Kidney capillary endothelial cell (primary cell): ENCODE measurements around the gene TEAD2.
"Not testable (repeated sequence)": the region's sequence is repeated elsewhere in the genome, so short reads cannot be mapped to it uniquely, and the experiment has no call there.

ENCODE experiments used
- DNase-seq: peaks from one replicate; pipeline ENCODE4 v3.0.0-alpha.2; 2018; ENCODE audit warnings: low spot score

The TEAD2 gene

DNA sequence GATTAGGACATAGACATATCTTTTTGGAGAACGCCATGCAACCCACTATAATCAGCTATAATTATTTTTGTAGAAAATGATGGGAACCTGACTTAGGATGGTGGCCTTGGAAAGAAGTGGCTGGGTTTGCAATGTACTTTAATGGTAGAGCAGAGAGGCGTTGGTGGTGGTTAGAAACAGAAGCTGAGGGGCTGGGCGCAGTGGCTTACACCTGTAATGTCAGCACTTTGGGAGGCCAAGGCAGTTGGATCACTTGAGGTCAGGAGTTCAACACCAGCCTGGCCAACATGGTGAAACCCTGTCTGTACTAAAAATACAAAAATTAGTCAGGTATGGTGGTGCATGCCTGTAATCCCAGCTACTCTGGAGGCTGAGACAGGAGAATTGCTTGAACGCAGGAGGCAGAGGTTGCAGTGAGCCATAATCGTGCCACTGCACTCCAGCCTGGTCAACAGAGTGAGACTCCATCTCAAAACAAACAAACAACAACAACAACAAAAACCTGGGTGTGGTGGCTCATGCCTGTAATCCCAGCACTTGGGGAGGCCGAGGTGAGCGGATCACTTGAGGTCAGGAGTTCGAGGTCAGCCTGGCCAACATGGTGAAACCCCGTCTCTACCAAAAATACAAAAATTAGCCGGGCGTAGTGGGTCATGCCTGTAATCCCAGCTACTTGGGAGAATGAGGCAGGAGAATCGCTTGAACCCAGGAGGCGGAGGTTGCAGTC lies 29.4 kb downstream of the TEAD2 start:
- DNase-seq = not testable (repeated sequence)

DNA sequence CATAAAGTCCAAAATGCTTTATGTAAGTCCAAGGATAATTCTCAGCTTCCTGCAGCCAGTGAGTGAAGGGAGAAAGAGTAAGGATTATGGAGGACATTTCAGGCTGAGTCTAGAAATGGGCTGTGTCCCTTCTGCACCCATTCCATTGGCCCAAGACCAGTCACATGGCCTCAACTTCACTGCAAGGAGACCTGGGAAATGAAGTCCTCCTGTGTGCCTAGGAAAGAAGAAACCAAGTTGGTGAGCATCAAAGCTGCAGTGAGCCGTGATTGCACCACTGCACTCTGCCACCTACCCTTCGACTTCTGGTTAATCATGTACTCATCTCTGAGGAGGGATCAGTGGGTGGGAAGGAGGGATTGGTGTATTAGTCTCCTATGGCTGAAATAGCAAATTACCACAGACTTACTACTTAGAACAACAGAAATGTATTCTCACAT lies 30.6 kb downstream of the TEAD2 start:
- peak; percentile 36 for DNase-seq

GRCh38 chr19:49331187-49331586 lies 31.0 kb downstream of the TEAD2 start:
- not testable (repeated sequence) for DNase-seq

GRCh38 chr19:49328741-49329140 lies 33.5 kb downstream of the TEAD2 start:
- DNase-seq = no peak

DNA sequence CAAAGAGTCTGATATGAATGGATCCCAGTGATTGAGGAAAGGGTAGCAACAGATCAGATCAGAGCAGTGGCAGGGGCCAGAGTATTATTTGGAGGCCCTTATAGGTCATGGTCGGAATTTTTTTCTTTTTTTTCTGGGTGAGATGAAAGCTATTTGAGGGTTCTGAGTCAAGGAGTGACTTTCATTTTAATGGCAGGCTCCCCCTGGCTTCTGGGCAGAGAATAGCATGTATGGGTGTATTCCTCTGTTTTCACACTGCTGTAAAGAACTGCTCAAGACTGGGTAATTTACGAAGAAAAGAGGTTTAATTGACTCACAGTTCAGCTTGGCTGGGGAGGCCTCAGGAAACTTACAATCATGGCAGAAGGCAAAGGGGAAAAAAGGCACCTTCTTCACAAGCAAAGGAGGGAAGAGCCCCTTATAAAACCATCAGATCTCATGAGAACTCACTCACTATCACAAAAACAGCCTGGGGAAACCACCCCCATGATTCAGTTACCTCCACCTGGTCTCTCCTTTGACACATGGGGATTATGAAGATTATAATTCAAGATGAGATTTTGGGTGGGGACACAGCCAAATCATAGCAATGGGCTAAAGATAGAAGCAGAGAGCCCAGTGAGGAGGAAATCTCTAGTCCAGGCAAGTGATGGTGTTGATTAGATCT lies 34.2 kb downstream of the TEAD2 start:
- no peak for DNase-seq

DNA sequence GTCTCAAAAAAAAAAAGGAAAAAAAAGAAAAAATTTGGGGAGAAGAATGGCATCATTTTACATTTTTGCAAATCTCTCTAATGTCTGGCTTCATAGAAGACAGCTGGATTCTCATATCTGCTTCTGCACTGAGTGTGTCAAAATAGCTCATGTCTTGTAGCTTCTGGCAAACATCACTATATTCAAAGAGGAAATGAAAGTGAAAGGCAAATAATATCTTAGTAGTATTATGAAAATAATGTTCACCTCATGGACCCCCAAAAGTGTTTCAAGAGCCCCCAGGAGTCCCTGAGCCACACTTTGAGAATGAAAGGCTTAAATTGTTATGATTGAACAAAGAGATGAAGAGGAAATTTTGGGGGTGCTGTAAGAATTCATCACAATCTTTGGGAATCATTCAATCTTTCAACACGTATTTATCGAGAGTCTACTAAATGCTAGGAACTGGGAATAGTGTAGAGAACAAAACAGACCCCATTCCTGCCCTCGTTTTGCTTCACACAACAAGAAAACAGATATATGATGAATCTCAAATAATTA lies 36.0 kb downstream of the TEAD2 start:
- no peak for DNase-seq

GRCh38 chr19:49325756-49326155 lies 36.5 kb downstream of the TEAD2 start:
- DNase-seq = not testable (repeated sequence)

GRCh38 chr19:49324801-49325576 lies 37.2 kb downstream of the TEAD2 start, which contains the start of gene SLC6A16:
SLC6A16 (minus strand) TSS chr19:49325191; CDS start chr19:49311347, 13,844 bp downstream.
- no peak for DNase-seq

- DNase-seq = no peak
Measured at GRCh38 chr19:49318296-49318695, 43.9 kb downstream of the TEAD2 start.

GRCh38 chr19:49316284-49316683 lies 45.9 kb downstream of the TEAD2 start:
- no peak for DNase-seq

DNA sequence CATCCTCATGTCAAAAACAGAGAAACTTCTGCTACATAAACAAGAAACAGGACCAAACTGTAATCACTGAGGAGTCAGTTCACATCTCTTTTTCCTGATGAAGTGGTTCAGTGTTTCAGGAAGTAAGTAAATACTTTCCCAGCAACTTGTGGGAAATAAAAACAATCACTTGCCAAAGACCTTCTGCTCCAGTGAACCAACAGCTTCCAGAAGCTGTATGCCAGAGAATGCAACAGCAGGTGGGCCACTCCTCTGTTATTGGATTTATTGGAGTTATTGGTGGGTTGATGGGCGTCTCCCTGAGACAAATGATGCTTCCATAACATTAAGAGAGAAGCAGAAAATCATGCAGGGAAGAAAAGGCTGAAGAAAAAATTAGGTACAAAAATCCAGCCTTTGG lies 47.1 kb downstream of the TEAD2 start:
- no peak for DNase-seq

DNA sequence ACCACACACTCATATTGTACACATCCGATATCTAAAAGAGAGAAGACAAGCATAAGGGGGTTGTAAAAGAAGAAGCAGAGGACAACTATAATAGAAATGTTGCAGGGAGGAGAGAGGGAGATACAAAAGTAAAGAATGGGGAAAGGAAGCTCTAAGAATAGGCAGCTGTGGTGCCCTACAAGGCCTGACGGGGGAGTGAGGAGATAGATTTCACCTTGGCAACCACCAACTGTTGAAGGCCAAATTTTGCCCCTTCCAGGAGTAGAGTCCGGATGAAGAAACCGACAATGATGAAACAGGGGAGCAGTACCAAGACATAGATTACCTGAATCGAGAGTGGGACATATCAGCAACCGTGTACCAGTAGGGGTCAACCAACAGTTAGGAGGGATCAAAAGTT lies 53.1 kb downstream of the TEAD2 start:
- no peak for DNase-seq

DNA sequence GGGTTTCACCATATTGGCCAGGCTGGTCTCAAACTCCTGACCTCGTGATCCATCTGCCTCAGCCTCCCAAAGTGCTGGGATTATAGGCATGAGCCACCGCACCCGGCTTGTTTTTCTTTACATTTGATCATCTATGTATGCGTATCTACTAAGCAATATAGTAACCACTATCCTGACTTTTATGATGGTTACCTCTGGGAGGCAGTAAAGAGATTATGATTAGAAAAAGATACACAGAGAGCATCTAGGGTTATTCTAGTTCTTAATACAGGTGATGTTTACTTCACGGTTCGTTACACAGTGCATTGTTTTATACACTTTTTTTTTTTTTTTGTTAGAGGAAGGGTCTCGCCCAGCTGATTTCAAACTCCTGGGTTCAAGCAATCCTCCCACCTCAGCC lies 55.5 kb downstream of the TEAD2 start:
- not testable (repeated sequence) for DNase-seq

GRCh38 chr19:49301866-49302252 lies 60.4 kb downstream of the TEAD2 start:
- DNase-seq = no peak

GRCh38 chr19:49301165-49301865 lies 60.9 kb downstream of the TEAD2 start:
- peak; percentile 45 for DNase-seq

DNA sequence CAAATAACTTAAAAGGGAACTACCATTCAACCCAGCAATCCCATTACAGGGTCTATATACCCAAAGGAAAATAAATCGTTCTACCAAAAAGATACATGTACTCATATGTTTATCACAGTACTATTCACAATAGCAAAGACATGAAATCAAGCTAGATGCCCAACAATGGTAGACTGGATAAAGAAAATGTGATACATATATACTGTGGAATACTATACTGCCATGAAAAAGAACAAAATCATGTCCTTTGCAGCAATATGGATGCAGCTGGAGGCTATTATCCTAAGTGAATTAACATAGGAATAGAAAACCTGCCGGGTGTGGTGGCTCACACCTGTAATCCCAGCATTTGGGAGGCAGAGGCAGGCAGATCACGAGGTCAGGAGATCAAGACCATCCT lies 63.6 kb downstream of the TEAD2 start:
- not testable (repeated sequence) for DNase-seq

DNA sequence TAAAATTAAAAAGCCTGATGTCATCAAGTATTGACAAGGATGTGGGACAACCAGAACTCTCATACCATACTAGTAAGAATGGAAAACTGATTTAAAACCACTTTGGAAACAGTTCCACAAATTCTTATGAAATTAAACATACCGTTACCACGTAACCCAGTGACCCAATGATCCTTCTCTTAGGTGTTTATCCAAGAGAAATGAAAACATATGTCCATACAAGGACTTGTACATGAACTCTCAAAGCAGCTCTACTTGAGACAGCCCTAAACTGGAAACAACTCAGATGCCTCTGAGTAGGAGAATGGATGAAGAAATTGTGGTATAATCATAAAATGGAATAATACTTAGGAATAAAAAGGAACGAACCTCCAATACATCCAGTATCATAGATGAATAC lies 64.8 kb downstream of the TEAD2 start:
- no peak for DNase-seq

GRCh38 chr19:49295208-49295880 lies 66.9 kb downstream of the TEAD2 start:
- no peak for DNase-seq

DNA sequence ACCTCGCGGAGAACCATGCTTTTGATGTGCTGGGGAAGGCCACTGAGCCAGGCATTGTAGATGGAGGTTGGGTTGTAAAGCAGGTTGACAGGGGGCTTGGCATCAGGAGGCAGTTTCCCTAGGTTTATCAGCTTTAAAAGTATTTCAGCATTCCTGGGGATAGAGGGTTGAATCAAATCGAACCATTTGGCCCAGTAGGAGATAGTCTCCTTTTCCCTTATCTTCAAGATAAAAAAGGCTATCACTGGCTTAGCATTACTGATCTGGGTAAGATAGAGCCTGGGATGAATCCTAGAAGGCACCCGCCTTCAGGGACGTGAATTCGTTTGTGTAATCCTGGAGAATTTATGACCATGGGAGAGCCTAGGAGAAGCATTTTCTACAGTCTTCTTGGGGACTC lies 67.8 kb downstream of the TEAD2 start:
- DNase-seq = no peak
